ENCODE results near the gene SLCO3A1.

Gene SLCO3A1

GRCh38 chr15:92111291-92111690 lies 257.8 kb downstream of the SLCO3A1 start:
- DNase-seq = no peak

GRCh38 chr15:92111751-92112150 lies 258.2 kb downstream of the SLCO3A1 start:
- no peak for DNase-seq

DNA sequence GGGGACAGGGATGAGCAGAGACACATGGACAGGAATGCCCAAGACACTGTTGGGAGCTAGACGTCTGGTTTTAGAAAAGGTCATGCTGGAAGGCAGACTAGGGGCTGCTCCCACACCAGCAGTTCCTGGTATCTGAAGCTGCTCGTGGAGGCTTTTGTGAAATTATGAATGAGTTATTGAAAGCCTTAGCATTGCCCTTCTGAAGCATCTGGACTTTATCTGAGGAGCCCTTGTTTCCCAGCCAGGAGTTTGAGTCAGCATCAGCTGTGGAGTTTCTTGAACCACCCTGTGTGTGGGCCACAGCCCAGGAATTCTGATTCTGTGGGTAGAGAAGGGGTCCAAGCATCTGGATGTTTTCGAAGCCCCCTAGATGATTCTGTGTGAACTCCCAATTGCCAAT lies 258.7 kb downstream of the SLCO3A1 start:
- DNase-seq = no peak

- no peak for DNase-seq
These were observed 259.2 kb downstream of the SLCO3A1 start for GRCh38 chr15:92112711-92113110.

- DNase-seq = no peak
These were observed 260.3 kb downstream of the SLCO3A1 start for GRCh38 chr15:92113832-92114231.

DNA sequence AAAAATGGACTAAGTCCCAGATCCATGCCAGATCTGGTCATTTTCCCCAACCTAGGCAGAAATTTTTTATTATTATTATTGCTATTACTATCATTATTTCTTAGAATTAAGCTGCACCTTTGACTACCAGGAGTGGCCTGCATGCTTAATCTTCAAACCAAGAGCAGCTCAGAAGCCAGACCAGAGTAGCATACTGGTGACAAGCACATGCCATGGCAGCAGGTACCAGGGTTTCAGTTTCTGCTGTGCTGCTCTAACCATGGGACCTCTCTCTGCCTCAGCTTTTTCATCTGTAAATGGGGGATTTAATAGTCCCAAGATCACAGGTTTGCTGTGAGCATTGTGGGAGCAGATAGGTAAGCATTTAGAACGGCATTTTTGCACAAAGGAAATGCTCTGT lies 262.3 kb downstream of the SLCO3A1 start:
- DNase-seq = no peak

- no peak for DNase-seq
These were observed 262.8 kb downstream of the SLCO3A1 start for GRCh38 chr15:92116330-92116729.

GRCh38 chr15:92117261-92117731 lies 263.8 kb downstream of the SLCO3A1 start:
- no peak for DNase-seq

- DNase-seq = no peak
These were observed 264.8 kb downstream of the SLCO3A1 start for GRCh38 chr15:92118162-92118935.

GRCh38 chr15:92118936-92119325 lies 265.4 kb downstream of the SLCO3A1 start:
- DNase-seq = no peak

- DNase-seq = no peak
These were observed 266.7 kb downstream of the SLCO3A1 start for GRCh38 chr15:92120094-92120795.

DNA sequence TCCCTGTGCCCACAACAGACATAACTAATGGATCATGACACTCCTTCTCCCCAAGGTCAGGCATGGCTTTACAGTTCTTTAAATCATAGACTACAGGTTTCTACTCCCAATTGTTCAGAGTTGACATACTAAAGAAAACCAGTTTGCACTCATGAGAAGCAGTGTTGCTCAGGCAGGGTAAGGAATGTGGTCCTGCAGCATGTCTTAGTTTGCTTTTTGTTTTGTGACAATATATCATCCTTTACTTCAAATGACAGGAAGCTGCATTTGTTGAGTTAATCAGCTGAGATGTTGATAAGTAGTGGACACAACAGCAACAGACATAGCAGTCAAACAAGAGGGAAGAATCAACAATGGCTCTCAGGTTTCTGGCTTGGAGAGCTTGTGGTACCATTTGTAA lies 267.5 kb downstream of the SLCO3A1 start:
- no peak for DNase-seq

- DNase-seq = no peak
These were observed 268.8 kb downstream of the SLCO3A1 start for GRCh38 chr15:92122259-92122658.

GRCh38 chr15:92123962-92124656 lies 270.6 kb downstream of the SLCO3A1 start:
- no peak for DNase-seq

DNA sequence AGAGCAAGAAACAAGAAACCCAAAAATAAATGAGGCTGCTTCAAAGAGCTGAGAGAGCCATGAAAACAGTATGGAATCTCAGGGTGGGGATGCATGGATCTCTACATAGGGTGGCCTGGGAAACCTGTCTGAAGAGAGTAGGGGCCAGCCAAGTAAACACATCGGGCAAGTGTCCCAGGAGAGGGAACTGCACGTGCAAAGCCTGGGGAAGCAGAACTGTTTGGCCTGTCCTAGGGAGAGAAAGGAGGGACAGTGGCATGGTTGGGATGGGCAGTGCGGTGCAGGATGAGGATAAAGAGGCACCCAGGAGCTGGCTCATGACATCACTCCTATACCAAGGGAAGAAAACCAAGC lies 271.1 kb downstream of the SLCO3A1 start:
- no peak for DNase-seq

GRCh38 chr15:92128788-92129187 lies 275.3 kb downstream of the SLCO3A1 start:
- no peak for DNase-seq

GRCh38 chr15:92130244-92130643 lies 276.7 kb downstream of the SLCO3A1 start:
- DNase-seq = no peak

- DNase-seq = no peak
These were observed 277.4 kb downstream of the SLCO3A1 start for GRCh38 chr15:92130906-92131305.

- DNase-seq = no peak
These were observed 279.7 kb downstream of the SLCO3A1 start for GRCh38 chr15:92132982-92133755.

DNA sequence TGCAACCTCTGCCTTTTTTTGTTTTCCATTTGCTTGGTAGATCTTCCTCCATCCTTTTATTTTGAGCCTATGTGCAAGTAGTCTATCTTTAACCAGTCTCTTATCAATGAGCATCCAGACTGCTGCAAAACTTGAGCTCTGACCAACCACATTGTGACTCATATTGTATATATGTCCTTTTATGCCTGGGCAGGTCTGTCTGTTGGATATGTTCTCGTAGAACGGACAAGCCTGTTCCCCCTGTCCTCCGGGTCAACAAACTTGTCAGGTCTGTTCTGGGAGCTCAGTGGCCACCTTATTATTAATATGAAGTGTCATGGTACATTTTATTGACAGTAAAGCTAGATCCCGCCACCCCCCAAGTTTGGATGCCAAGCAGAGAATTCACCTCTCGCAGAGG lies 287.3 kb downstream of the SLCO3A1 start:
- no peak for DNase-seq

- no peak for DNase-seq
These were observed 288.1 kb downstream of the SLCO3A1 start for GRCh38 chr15:92141607-92142006.

DNA sequence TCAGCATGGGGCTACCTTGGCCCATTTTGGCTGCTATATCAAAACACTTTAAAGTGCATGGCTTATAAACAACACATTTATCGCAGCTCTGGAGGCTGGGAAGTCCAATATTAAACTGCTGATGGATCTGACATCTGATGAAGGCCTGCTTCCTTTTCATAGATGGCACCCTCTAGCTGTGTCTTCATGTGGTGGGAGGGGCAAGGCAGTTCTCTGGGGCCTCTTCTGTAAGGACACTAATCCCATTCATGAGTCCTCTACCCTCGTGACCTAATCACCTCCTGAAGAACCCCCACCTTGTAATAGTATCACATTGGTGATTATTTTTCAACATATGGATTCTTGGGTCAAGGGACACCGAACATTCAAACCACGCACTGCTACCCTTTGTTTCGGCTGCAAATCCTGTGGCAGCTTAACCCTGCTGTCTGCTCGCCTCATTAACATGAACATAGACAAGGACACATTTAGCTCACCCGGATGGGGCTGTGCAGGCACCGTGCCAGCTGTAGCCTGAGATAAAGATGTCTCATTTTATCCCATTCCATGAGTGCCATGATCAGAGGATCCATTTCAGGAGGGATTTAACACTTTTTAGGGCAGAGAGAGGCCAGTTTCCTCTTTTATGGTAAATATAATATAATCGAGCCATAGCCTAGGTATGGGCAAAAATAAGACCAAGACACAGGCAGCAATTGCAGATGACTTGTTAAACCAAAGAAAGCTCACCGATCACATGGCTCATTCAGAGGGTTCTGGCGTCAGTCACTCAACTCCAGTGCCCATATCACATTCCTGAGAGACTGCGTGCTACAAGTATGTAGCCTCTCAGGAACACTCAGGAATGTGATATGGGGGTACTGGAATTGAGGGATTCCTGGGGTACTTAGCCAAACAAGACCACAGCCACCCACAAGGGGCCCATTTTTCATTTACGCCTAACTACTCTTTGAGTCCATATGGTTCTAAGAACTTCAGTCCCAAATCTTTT lies 289.0 kb downstream of the SLCO3A1 start:
- no peak for DNase-seq

Data from stimulated activated CD4-positive, alpha-beta T cell treated with anti-CD3 and anti-CD28 coated beads, Interleukin-2, amount 100 ng/mL, for 48 hours (primary cell).